GDM1 (cell line): ENCODE measurements around the gene THAP8.

Experiments used
- DNase-seq: peaks from one replicate; lab custom pipeline; 2025; lab: John Stamatoyannopoulos, UW

The THAP8 gene, protein sequence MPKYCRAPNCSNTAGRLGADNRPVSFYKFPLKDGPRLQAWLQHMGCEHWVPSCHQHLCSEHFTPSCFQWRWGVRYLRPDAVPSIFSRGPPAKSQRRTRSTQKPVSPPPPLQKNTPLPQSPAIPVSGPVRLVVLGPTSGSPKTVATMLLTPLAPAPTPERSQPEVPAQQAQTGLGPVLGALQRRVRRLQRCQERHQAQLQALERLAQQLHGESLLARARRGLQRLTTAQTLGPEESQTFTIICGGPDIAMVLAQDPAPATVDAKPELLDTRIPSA

DNA sequence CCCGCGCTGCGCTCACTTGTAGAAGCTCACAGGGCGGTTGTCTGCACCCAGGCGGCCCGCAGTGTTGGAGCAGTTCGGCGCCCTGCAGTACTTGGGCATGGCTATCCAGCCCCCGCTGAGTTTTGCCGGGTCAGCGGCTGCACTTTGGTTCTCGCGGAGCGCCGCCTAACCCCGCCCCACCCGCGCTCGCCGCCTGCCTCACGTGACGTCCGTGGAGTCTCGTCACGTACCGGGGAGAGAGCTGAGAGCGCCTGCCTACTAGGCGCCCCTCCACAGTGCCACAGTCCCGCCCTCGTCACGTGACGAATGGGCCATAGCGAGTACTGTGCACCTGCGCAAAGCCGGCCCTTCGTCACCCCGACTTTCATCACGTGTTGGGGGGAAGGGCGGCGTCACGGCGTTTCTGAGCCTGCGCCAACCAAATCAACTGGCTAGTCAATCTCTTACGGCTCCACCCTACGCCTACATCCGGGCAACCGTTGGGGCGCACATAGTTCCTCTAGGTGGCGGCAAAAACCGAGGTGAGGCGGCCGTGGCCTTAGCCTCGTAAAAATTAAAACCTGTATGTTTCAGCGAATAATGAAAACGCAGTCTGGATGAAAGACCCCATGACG, at the start of gene THAP8:
Gene THAP8 (minus strand): TSS at position 167 of the 614 bp plus-strand sequence. CDS start 68 bp downstream, at position 99.
- DNase-seq: peak; percentile 99

DNA sequence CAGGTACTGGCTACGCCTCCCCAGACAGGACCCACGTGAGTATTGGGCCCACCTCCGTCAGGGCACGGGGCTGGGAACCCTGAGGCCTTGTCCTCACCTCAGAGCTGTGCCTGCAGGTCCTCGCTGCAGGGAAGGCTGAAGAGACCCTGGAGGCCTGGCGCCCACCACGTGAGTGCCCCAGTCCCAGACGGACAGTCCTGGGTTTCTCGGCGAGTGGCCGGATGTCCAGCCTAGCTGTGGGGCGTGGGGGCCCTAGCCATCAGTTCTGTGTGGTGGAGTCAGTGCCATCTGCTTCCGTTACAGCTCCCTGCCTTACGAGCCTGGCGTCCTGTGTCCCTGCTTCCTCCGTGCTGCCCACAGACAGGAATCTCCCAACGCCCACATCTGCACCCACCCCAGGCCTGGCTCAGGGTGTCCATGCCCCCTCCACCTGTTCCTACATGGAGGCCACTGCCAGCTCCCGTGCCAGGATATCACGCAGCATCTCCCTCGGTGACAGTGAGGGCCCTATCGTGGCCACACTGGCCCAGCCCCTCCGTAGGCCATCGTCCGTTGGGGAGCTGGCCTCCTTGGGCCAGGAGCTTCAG, 49.0 kb upstream of the THAP8 start:
- no peak for DNase-seq

DNA sequence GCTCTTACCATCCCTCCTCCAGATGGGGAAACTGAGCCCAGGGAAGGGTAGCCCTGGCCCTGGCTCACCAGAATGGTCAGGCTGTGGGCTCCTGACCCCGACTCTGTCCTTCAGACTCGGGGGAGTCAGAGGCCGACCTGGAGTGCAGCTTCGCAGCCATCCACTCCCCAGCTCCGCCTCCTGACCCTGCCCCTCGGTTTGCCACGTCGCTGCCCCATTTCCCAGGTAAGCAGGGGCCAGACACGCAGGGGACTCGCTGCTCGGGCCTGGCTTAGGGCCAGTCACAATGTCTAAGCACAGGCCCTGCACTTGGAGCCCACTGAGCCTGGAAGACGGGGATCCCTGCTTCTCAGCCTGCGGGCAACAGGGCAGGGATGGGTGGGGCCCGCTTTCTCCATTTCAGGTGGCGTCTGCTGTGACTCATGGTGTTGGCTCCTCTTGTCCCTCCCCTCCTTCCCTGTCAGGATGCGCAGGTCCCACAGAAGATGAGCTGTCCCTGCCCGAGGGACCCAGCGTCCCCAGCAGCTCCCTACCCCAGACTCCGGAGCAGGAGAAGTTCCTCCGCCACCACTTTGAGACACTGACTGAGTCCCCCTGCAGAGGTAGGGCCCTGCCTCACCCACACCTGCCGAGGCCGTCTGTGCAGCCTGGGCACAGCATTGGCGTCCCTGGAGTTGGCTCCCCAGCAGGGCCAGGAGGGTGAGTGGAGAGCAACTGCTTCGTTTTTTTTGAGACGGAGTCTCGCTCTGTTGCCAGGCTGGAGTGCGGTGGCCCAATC, 47.7 kb upstream of the THAP8 start:
- DNase-seq: no peak

DNA sequence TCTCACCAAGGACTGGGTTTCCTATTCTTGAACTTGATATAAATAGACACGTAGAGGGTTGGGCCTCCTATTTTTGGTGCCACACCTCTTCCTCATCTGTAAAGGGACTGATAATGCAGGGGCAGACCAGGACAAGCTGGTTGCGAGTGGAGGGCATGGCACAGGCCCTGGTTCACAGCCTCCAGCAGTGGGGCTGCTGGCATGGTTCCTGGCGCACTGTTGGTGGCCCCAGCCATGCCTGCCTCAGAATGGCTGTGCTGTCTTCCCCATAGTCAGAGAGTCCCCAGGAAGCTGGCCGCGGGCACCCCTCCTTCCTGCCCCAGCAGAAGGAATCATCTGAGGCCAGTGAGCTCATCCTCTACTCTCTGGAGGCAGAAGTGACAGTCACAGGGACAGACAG, 46.4 kb upstream of the THAP8 start:
- DNase-seq: no peak

DNA sequence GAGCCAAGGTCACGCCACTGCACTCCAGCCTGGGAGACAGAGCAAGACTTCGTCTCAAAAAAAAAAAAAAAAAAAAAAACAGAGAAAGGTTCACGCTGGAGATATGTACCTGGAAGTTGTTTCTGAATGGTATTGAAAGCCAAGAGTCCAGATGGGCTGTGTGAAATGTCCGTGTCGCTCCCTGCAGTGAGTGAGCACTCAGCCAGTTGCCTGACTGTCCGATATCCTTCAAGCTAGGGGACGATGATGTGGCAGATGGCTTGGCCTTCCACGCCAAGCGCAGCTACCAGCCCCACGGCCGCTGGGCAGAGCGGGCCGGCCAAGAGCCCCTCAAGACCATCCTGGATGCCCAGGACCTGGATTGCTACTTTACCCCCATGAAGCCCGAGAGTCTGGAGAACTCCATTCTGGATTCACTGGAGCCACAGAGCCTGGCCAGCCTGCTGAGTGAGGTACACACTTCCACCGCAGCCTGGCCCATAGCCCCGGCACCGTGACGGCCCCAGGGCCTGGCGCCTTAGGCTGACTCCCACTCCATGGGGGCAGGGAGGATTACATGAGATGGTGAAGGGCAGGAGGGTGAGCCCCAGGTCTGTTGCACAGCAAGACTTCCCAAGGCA, 45.2 kb upstream of the THAP8 start:
- DNase-seq: no peak

DNA sequence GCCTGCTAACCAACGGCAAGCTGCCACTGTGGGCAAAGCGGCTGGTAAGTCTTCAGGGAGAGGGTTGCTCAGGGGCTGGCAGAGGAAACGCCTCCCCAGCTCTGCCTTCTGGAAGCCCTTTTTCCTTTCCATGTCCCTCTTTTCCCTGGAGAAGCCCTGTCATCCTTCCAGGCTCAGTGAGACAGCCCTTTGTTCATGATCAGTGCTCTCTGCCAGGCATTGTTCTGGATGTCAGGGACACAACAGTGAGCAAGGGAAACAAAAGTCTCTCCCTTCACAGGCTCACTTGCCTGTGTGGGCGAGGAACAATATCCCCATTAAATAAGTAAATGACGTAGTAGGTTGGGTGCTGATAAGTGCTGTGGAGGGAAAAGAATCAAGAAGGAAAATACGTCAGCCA, 43.0 kb upstream of the THAP8 start:
- no peak for DNase-seq

DNA sequence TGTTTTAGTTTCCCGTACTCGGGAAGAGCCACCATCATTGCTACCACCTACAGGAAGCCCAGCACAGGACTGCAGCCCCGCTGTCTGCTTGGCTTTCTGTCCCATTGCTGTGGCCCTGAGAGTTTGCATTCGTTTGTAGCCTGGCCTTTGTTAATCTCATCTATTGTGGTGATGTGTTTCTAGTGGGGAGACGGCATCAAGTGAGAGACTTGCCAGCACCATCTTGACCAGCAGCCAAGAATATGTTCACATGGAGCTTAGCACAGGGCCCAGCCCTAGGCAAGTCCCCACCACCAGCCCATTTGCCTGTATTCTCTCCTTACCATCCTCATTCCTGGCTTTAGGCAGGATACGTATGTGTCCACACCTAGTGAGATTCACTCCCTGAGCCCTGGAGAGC, 39.6 kb upstream of the THAP8 start:
- DNase-seq: no peak

DNA sequence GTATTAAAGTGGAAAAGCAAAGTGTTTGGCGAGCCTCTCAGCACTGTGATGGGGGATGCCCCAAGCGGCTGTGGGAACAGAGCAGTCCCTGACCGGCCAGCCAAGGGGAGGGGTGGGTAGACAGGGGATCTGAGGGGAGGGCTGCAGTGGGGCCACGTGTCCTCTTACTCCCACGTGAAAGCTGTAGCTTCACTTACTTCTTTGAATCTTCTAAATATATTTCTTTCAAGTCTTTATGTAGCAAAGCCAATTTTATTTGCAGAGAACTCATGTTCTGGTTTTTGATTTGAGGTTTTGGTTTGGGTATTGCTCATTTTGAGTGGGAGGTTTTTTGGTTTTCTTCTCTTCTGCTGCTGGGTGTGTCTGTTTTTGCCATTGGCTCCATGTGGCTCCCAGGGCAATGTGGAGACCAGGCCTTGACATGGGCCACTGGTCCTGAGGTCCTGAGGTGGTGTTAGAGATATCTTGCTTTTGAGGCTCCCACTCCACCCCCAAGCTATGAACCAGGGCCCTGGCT, 39.1 kb upstream of the THAP8 start:
- no peak for DNase-seq

DNA sequence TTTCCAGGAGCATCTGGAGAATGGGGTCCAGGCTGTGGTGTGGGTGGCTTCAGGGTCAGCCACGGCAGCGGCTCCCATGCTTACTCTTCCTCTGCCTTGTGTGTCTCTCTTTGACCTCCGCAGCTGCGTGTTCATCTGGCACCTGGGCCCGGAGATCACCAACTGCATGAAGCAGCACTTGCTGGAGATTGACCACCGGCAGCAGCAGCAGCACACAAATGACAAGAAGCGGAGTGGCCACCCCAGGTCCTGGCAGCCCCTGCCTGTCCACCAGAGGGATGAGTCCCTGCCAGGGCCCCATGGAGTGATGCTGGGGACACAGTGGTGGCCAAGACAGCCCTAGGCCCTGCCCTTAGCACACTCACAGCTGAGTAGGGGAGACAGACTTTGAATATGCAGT, 38.5 kb upstream of the THAP8 start:
- no peak for DNase-seq

DNA sequence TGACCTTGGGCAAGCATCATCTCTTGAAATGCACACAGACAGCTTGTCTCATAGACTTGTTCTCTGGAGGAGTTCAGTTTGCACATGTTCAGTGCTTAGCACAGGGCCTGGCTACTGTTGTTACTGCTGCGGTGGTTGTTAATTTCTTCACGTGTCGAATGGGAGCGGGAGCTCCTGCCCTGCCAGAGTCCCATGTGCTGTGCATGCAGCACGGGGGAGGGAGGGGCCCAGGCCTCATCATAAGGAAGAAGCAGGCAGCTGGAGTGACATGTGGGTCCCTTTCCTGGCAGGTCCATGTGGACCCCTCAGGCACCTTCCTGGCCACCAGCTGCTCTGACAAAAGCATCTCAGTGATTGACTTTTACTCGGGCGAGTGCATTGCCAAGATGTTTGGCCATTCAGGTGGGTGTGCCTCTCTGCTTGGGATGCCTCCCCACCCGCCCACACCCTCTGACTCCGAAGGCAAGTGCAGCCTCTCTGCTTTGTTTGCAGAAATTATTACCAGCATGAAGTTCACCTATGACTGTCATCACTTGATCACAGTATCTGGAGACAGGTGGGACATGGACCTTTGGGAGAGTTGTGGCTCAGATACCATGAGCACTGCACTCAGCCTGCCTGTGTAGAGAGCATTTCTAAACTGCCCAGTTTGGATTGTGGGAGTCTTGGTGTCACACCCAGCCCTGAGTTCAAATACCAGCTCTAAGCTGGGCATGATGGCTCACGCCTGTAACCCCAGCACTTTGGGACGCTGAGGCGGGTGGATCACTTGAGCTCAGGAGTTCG, 37.0 kb upstream of the THAP8 start:
- DNase-seq: no peak

DNA sequence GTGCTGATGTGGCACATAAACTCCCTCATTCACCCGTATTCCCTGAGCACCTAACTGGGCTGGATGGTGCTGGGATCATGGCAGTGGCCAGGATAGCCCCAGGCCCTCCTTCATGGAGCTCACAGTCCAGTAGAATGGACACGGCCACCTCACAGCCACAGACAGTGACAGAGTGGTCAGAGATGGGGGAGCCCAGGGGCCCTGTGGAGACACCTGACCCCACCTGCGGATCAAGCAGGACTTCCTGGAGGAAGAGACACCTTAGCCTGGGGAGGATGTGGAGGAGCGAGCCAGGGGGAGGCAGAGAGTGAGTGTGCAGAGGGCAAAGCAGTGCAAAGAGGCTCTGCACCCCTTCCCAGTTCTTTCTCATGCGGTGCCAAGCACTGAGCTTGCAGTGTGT, 35.8 kb upstream of the THAP8 start:
- DNase-seq: no peak

DNA sequence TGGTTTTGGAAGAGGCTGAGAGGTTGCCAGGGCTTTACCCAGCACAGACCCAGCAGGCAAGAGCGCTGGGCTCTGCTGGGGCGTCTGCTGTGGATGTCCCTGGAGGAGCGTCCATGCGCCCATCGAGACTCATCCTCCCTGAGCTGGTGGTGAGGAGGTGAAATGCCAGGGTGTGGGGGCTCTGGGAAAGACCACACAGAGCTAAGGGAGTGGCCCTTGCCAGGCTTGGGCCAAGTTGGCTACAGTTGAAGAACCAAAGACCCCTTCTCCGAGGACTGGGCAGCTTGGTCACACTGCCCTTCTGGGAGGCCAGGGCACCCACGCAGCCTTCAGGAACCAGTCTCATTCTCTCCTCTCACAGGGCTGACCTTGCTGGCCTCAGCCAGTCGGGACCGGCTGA, 32.2 kb upstream of the THAP8 start:
- DNase-seq: no peak

DNA sequence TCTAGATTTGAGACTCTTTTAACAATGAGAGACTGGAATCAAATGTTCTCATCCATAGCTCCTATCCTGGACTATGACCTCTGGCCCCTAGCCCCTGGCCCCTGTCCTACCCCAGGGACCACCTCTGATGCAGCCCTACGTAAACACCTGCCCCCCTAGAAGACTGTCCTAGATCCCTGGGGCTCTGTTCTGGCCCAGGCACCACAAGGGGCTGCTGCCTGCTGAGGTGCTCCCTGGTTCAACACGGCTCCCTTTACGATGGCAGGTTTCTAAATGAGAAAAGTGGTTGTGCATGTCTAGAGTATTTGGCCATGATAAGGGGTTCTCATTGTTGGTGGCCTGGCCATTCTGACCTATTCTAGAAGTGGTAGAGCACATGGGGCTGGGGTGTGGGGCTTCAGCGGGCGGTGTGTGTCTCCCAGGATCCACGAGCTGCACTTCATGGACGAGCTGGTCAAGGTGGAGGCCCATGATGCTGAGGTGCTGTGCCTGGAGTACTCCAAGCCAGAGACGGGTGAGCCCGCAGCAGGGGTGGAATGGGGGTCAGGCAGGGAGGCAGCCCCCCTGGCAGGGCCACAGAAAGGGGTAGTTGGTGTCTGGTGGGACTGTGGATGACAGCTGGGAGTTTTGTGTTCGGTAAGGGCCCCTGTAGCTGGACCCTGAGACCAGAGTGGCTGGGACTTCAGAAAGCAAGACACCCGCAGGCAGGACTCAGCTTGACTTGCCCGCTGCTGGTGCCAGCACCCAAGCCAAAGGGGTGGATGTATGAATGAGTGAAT, 30.3 kb upstream of the THAP8 start:
- no peak for DNase-seq

DNA sequence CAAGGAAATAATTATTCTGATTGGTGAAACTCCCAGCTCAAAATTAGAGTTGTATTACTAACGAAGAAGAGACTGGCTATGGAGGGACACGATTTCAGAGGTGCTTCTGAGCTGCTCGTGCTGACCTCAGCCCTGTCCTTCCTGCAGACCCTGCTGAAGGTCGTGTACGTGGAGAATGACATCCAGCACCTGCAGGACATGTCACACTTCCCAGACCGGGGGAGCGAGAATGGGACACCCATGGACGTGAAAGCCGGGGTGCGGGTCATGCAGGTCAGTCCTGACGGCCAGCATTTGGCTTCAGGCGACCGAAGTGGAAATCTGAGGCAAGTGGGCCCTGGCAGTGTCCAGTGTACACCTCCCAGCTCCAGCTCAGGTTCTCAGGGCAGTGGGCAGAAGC, 28.8 kb upstream of the THAP8 start:
- no peak for DNase-seq

DNA sequence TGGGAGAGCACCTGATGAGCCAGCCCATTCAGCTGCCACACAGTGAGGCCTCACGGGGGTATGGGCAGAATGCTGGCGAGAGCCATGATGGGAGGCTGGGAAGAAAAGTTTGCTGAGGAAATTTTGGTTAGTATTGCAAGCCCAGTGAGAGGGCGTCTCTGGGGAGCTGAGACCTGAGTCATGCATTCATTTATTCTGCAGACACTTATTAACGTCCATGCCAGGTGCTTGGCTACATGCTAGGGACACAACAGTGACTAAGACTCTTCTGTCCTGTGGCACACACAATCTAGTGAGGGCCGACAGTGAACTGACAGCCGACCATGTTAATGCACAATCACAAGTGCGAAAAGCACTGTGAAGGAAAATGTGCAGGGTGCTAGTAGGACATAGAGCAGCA, 27.8 kb upstream of the THAP8 start:
- DNase-seq: no peak

DNA sequence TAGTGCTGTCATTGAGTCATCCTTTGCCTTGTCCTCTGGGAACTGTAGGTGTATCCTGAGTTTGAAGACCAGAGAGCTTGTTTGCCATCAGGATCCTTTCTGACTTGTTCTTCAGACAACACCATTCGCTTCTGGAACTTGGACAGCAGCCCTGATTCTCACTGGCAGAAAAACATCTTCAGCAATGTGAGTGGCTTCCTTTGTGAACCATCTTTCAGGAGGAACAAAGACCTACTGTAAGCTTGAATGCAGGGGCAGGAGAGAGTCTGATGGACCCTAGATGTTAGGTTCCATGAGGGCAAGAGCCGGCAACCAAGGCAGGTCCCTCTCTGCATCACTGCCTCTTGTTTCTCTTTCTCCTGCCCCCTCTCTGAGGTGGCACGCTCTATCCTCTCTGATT, 27.3 kb upstream of the THAP8 start:
- DNase-seq: no peak

DNA sequence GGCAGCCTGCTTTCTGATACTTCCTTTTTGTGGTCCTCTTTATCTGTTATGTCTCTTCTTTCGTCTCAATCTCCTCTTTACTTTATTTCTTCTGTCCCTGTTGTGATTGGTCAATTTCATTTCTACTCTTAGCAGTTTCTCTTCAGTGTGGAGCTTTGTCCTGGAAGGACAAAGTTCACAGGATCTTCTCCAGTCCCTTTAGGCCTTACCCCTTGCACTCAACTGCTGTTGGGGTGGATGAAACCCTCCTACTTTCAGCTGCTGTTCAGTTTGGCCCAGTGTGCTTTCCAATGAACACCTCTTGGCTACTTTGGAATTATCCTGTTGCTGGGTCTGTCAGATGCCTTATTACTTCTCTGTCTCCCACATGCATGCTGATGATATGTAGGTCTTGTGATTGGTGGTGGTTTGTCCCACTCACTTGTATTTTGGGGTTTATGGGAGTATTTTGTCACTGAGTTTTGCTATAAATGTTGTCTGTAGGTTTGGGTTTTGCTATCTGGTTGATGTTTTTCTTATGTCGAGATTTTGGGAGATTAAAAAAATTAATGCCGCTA, 25.4 kb upstream of the THAP8 start:
- no peak for DNase-seq

DNA sequence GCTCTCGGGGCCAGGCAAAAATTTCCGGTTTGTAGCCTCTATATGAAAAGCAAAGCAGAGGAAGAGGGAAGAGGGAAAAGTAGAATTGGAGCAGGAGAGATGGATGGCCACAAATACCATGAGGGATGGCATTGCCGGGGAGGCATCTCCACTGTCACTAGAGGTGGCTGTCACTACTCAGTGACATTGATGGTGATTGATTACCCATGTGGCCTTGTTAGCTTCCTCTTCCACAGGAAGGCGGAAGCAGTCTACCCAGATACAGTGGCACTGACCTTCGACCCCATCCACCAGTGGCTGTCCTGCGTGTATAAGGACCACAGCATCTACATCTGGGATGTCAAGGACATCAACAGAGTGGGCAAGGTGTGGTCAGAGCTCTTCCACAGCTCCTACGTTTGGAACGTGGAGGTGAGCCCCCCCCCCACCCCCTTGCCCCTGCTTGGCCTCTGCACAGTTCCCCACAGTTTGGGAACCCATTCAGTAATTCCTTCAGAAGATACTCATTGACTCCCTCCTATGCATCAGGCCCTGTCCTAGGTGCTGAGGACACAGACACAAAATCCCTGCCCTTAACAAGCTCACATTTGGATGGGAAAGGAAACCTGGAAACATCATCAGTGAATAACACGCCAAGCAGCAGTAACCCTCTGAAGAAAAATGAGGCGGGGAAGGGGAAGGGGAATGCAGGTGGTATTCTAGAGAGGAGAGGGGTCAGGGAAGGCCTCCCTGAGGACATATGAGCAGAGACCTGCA, 19.2 kb upstream of the THAP8 start:
- DNase-seq: no peak

DNA sequence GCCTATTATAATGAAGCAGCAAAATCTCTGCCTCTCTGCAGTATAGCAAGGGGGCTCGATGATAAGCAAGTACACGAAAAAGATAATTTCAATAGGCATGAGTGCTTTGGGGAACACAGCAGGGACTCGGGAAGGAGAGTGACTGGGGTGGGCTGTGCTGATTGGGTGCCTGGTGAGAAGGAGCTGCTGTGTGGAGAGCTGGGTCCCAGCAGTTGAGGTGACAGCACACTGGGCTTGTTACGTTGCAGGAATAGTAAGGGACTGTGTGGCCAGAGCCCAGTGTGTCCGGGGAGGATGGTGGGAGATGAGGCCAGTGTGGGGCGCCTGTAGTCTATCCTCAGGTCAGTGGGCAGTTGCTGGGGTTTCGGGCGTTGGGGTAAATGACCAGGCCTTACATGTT, 18.0 kb upstream of the THAP8 start:
- no peak for DNase-seq
